A549 (cell line): ENCODE data around the gene MLLT3. TPM values are rescaled to one million over a fixed set of nuclear protein-coding genes. Genes with fewer than 3 reads are reported as not detected.

Experiments
- ATAC-seq, 2 experiments: fragments of 200-7000 bp in 1 of 2; fragments of >200 bp in 1 of 2; cut with Nextera tagmentation in 1 of 2; cut with Tn5 transposase in 1 of 2; 3 replicates each; pipeline versions ENCODE4 v1.8.0 to v1.9.1; 2018 to 2020; ENCODE audit warnings: mild to moderate bottlenecking in 1 of 2, moderate library complexity in 1 of 2
- CTCF ChIA-PET: fragments of 300-600 bp; sonication (Branson Sonifier 250); formaldehyde crosslinking; extraction: SDS; loops from one replicate; lab custom pipeline; 2021; ENCODE audit warnings: antibody characterized with exemption, inconsistent platforms; lab: Yijun Ruan, JAX
- POLR2A ChIA-PET: fragments of 350-600 bp; formaldehyde crosslinking; extraction: SDS; loops from one replicate; lab custom pipeline; 2021; ENCODE audit warnings: antibody characterized with exemption, inconsistent platforms; lab: Yijun Ruan, JAX
- DNase-seq, 2 experiments: peaks; one replicate each; pipeline versions ENCODE4 v3.0.0 to v3.0.0-alpha.2; 2011 to 2016; ENCODE audit warnings: low read depth in 1 of 2, low spot score in 1 of 2
- FAIRE-seq: peaks from 2 replicates; lab custom pipeline; 2011; peaks lifted over from hg19 to GRCh38; lab: Jason Lieb, UNC
- H3K27ac ChIP-seq, 2 experiments: fragments of >200 bp; sonication (Bioruptor Twin); formaldehyde crosslinking; 3 replicates each; pipeline ENCODE4 v1.5.1; 2016 to 2017
- H3K4me1 ChIP-seq: fragments of >200 bp; sonication (Bioruptor Twin); formaldehyde crosslinking; 3 replicates; pipeline ENCODE4 v1.6.1; 2016
- H3K4me2 ChIP-seq: fragments of >200 bp; sonication (Bioruptor Twin); formaldehyde crosslinking; 3 replicates; pipeline ENCODE4 v1.6.1; 2016
- H3K4me3 ChIP-seq: fragments of >200 bp; sonication (Bioruptor Twin); formaldehyde crosslinking; 3 replicates; pipeline ENCODE4 v1.5.1; 2016
- H3K9me3 ChIP-seq: fragments of >200 bp; sonication (Bioruptor Twin); formaldehyde crosslinking; 3 replicates; pipeline ENCODE4 v1.6.1; 2016
- BHLHE40 ChIP-seq: IDR thresholded peaks from 2 replicates; pipeline ENCODE4 v1.6.1; 2012; ENCODE audit warnings: low read depth, low read length, inconsistent platforms
- FOSL2 ChIP-seq, 2 experiments: fragments of 450-650 bp in 1 of 2; fragments of >200 bp in 1 of 2; sonication (Bioruptor Twin) in 1 of 2; formaldehyde crosslinking; IDR thresholded peaks; 2 replicates each; pipeline versions ENCODE4 v1.5.0 to v1.6.1; 2016 to 2020; ENCODE audit warnings: mild to moderate bottlenecking in 1 of 2, moderate library complexity in 1 of 2
- HDAC2 ChIP-seq: fragments of 200-600 bp; sonication (generic); IDR thresholded peaks from 2 replicates; pipeline ENCODE4 v1.6.1; 2016
- JUN ChIP-seq, 2 experiments: fragments of >200 bp; sonication (Bioruptor Twin); formaldehyde crosslinking; IDR thresholded peaks; 2 replicates in 1 of 2; 3 replicates in 1 of 2; pipeline ENCODE4 v1.6.1; 2016 to 2017
- NFE2L2 ChIP-seq: fragments of 150-350 bp; conservative IDR thresholded peaks from 2 replicates; pipeline ENCODE4 v1.6.1; 2014; ENCODE audit warnings: low read length
- NPAS2 ChIP-seq: fragments of 250-450 bp; sonication (Bioruptor Pico); IDR thresholded peaks from 2 replicates; pipeline ENCODE4 v1.8.0; 2022; ENCODE audit warnings: mild to moderate bottlenecking, moderate library complexity, borderline replicate concordance
- RAD21 ChIP-seq, 2 experiments: fragments of >200 bp in 1 of 2; sonication (Bioruptor Twin) in 1 of 2; formaldehyde crosslinking in 1 of 2; IDR thresholded peaks in 1 of 2; conservative IDR thresholded peaks in 1 of 2; 2 replicates in 1 of 2; 3 replicates in 1 of 2; pipeline ENCODE4 v1.6.1; 2012 to 2018; ENCODE audit warnings: inconsistent platforms in 1 of 2
- RARB ChIP-seq: fragments of 250-450 bp; sonication (Bioruptor Pico); IDR thresholded peaks from 2 replicates; pipeline ENCODE4 v1.8.0; 2021; ENCODE audit warnings: mild to moderate bottlenecking, moderate library complexity
- RFX5 ChIP-seq: fragments of 450-650 bp; IDR thresholded peaks from 2 replicates; pipeline ENCODE4 v1.7.1; 2014; ENCODE audit warnings: antibody characterized with exemption, mild to moderate bottlenecking, moderate library complexity
- TP53 ChIP-seq: fragments of 250-450 bp; sonication (Bioruptor Pico); IDR thresholded peaks from 2 replicates; pipeline ENCODE4 v1.5.0; 2021; ENCODE audit warnings: mild to moderate bottlenecking, moderate library complexity
- ZFP36 ChIP-seq: fragments of 450-650 bp; IDR thresholded peaks from 2 replicates; pipeline ENCODE4 v1.6.1; 2014; ENCODE audit warnings: borderline replicate concordance; ENCODE audit not compliant: partially characterized antibody
- ZNF302 ChIP-seq: fragments of 250-450 bp; sonication (Bioruptor Pico); IDR thresholded peaks from 2 replicates; pipeline ENCODE4 v1.9.0; 2021; ENCODE audit warnings: inconsistent platforms, mild to moderate bottlenecking, moderate library complexity
- WGBS: methylation state at CpG from one replicate; pipeline ENCODE4 v1.1.6; 2017; ENCODE audit errors: missing lambda C conversion rate; 5-methylcytosine and 5-hydroxymethylcytosine counted together
- polyA plus RNA-seq, 4 experiments: library from polyadenylated mRNA; depleted of rRNA in 3 of 4; stranded (reverse); fragments of >200 nt; fragmentation: RNase III in 1 of 4; extraction: RNeasy Plus Mini Kit Qiagen cat#74134 plus additional on column Dnase treatment in 1 of 4; gene quantifications; 2 replicates in 3 of 4; 3 replicates in 1 of 4; pipeline ENCODE4 v1.2.3, GENCODE V29; 2011 to 2017
- TF ChIP-seq, protein P1 (sequence below): fragments of 200-600 bp; sonication (generic); IDR thresholded peaks from 2 replicates; pipeline ENCODE4 v1.6.1; 2016; ENCODE audit warnings: antibody characterized with exemption, mild to moderate bottlenecking, moderate library complexity
- TF ChIP-seq, protein P2 (sequence below): IDR thresholded peaks from 2 replicates; pipeline ENCODE4 v1.6.1; 2012
- TF ChIP-seq, protein P3 (sequence below): IDR thresholded peaks from 2 replicates; pipeline ENCODE4 v1.6.1; 2012
- TF ChIP-seq, protein P4 (sequence below): fragments of 250-450 bp; sonication (Bioruptor Pico); IDR thresholded peaks from 2 replicates; pipeline ENCODE4 v1.5.0; 2021; ENCODE audit warnings: mild to moderate bottlenecking, moderate library complexity, borderline replicate concordance
- TF ChIP-seq, protein P5 (sequence below): IDR thresholded peaks from 2 replicates; pipeline ENCODE4 v1.6.1; 2012; ENCODE audit warnings: low read depth, borderline replicate concordance
- TF ChIP-seq, protein P6 (sequence below): fragments of 150-350 bp; IDR thresholded peaks from 2 replicates; pipeline ENCODE4 v1.6.1; 2014; ENCODE audit warnings: low read depth, mild to moderate bottlenecking, low read length
- TF ChIP-seq, protein P7 (sequence below): fragments of >200 bp; sonication (Bioruptor Twin); formaldehyde crosslinking; IDR thresholded peaks from 3 replicates; pipeline ENCODE4 v1.6.1; 2016
- TF ChIP-seq, protein P8 (sequence below): fragments of 250-450 bp; sonication (Bioruptor Pico); IDR thresholded peaks from 2 replicates; pipeline ENCODE4 v1.5.0; 2020; ENCODE audit warnings: low read depth, mild to moderate bottlenecking, moderate library complexity

The MLLT3 gene
- polyA plus RNA-seq, 2 of the 4 experiments (the other 2 are of a cell fraction): 14.3 to 47.6 TPM

DNA sequence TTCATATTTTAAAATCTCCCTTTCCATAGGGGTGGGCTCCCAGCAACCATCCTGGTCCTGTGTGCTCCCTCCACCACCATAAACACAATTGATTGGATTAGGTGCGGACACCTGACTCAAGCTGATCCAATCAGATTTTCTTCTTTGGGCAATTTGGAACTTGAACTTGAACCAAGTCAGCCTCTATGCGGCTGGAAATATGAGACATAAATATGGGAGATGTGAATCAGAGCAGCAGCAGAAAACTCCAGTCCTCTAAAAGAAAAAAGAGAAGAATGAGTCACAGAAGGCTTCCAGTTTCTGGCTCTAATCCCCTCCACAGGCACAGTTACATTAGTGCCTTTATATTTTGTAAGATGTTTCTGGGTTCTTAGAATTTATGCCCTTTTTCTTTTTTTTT lies 306.6 kb downstream of the MLLT3 start:
- TF ChIP-seq RAD21 (conservative IDR thresholded peaks at IDR 0.05 in 1 of 2, IDR thresholded peaks at IDR 0.05 in 1 of 2) (no peak), FOSL2 (IDR thresholded peaks at IDR 0.05) (no peak), FOSL2 (CRISPR knock-in tag; IDR thresholded peaks at IDR 0.05) (no peak), ZFP36 (no peak), RARB (CRISPR knock-in tag) (no peak), BHLHE40 (no peak), RFX5 (no peak), NFE2L2 (no peak), ZNF302 (CRISPR knock-in tag) (no peak), JUN (IDR thresholded peaks at IDR 0.05) (no peak), HDAC2 (no peak), TP53 (CRISPR knock-in tag) (no peak), NPAS2 (CRISPR knock-in tag) (no peak)
- TF ChIP-seq, protein P1, sequence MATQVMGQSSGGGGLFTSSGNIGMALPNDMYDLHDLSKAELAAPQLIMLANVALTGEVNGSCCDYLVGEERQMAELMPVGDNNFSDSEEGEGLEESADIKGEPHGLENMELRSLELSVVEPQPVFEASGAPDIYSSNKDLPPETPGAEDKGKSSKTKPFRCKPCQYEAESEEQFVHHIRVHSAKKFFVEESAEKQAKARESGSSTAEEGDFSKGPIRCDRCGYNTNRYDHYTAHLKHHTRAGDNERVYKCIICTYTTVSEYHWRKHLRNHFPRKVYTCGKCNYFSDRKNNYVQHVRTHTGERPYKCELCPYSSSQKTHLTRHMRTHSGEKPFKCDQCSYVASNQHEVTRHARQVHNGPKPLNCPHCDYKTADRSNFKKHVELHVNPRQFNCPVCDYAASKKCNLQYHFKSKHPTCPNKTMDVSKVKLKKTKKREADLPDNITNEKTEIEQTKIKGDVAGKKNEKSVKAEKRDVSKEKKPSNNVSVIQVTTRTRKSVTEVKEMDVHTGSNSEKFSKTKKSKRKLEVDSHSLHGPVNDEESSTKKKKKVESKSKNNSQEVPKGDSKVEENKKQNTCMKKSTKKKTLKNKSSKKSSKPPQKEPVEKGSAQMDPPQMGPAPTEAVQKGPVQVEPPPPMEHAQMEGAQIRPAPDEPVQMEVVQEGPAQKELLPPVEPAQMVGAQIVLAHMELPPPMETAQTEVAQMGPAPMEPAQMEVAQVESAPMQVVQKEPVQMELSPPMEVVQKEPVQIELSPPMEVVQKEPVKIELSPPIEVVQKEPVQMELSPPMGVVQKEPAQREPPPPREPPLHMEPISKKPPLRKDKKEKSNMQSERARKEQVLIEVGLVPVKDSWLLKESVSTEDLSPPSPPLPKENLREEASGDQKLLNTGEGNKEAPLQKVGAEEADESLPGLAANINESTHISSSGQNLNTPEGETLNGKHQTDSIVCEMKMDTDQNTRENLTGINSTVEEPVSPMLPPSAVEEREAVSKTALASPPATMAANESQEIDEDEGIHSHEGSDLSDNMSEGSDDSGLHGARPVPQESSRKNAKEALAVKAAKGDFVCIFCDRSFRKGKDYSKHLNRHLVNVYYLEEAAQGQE: no peak
- TF ChIP-seq, protein P2, sequence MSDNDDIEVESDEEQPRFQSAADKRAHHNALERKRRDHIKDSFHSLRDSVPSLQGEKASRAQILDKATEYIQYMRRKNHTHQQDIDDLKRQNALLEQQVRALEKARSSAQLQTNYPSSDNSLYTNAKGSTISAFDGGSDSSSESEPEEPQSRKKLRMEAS: no peak
- TF ChIP-seq, protein P3, sequence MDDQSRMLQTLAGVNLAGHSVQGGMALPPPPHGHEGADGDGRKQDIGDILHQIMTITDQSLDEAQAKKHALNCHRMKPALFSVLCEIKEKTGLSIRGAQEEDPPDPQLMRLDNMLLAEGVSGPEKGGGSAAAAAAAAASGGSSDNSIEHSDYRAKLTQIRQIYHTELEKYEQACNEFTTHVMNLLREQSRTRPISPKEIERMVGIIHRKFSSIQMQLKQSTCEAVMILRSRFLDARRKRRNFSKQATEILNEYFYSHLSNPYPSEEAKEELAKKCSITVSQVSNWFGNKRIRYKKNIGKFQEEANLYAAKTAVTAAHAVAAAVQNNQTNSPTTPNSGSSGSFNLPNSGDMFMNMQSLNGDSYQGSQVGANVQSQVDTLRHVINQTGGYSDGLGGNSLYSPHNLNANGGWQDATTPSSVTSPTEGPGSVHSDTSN: no peak
- TF ChIP-seq, protein P4, sequence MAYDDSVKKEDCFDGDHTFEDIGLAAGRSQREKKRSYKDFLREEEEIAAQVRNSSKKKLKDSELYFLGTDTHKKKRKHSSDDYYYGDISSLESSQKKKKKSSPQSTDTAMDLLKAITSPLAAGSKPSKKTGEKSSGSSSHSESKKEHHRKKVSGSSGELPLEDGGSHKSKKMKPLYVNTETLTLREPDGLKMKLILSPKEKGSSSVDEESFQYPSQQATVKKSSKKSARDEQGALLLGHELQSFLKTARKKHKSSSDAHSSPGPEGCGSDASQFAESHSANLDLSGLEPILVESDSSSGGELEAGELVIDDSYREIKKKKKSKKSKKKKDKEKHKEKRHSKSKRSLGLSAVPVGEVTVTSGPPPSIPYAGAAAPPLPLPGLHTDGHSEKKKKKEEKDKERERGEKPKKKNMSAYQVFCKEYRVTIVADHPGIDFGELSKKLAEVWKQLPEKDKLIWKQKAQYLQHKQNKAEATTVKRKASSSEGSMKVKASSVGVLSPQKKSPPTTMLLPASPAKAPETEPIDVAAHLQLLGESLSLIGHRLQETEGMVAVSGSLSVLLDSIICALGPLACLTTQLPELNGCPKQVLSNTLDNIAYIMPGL: no peak
- TF ChIP-seq, protein P5, sequence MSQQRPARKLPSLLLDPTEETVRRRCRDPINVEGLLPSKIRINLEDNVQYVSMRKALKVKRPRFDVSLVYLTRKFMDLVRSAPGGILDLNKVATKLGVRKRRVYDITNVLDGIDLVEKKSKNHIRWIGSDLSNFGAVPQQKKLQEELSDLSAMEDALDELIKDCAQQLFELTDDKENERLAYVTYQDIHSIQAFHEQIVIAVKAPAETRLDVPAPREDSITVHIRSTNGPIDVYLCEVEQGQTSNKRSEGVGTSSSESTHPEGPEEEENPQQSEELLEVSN: no peak
- TF ChIP-seq, protein P6, sequence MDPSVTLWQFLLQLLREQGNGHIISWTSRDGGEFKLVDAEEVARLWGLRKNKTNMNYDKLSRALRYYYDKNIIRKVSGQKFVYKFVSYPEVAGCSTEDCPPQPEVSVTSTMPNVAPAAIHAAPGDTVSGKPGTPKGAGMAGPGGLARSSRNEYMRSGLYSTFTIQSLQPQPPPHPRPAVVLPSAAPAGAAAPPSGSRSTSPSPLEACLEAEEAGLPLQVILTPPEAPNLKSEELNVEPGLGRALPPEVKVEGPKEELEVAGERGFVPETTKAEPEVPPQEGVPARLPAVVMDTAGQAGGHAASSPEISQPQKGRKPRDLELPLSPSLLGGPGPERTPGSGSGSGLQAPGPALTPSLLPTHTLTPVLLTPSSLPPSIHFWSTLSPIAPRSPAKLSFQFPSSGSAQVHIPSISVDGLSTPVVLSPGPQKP: no peak
- TF ChIP-seq, protein P7, sequence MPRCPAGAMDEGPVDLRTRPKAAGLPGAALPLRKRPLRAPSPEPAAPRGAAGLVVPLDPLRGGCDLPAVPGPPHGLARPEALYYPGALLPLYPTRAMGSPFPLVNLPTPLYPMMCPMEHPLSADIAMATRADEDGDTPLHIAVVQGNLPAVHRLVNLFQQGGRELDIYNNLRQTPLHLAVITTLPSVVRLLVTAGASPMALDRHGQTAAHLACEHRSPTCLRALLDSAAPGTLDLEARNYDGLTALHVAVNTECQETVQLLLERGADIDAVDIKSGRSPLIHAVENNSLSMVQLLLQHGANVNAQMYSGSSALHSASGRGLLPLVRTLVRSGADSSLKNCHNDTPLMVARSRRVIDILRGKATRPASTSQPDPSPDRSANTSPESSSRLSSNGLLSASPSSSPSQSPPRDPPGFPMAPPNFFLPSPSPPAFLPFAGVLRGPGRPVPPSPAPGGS: no peak
- TF ChIP-seq, protein P8, sequence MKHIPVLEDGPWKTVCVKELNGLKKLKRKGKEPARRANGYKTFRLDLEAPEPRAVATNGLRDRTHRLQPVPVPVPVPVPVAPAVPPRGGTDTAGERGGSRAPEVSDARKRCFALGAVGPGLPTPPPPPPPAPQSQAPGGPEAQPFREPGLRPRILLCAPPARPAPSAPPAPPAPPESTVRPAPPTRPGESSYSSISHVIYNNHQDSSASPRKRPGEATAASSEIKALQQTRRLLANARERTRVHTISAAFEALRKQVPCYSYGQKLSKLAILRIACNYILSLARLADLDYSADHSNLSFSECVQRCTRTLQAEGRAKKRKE (CRISPR knock-in tag): no peak

More for the DNA sequence above, 306.6 kb downstream of the MLLT3 start:
- DNase-seq (no peak), FAIRE-seq (no peak), ATAC-seq (no peak)
- Histone ChIP-seq H3K4me1 (peaks cover 13% of the 10 kb centered on the region; the same call in 1 of the 3 replicates), H3K27ac (no peak overlapping the region), H3K4me3 (no peak overlapping the region), H3K4me2 (no peak overlapping the region), H3K9me3 (no peaks in the 10 kb centered on the region)
- ChIA-PET CTCF (no interaction called here), POLR2A (no interaction called here)
- 86% methylated on average over 2 of the region's 2 CpGs for WGBS
